ENCODE results near the gene ATIC. TPM values are rescaled to one million over a fixed set of nuclear protein-coding genes. Genes with fewer than 3 reads are reported as not detected.

Gene ATIC
- total and polyA plus RNA-seq, 2 donors (not counting 1 experiment from before 2014, with no cell fraction given) = 40.3 to 92.7 TPM

GRCh38 chr2:215380699-215381098 is 68.8 kb downstream of the ATIC start:
- no peak overlapping the region for H3K27ac ChIP-seq (ENCODE audit: insufficient read depth, low read length)
- H3K4me2 ChIP-seq (ENCODE audit: extremely low read depth, insufficient read depth, low read length) = no peak overlapping the region
- H3K4me3 ChIP-seq (replicated peaks in 1 of 4; ENCODE audit: control extremely low read depth in 1 of 4, insufficient read depth in 1 of 4, low read depth in 3 of 4, low read length in 4 of 4) = no peak overlapping the region
- no peak overlapping the region for H3K9ac ChIP-seq (ENCODE audit: insufficient read depth, low read length)
- no peaks in the 10 kb centered on the region for H3K4me1 ChIP-seq (ENCODE audit: control insufficient read depth, extremely low read depth, insufficient read depth, low read length)
- H4K20me1 ChIP-seq (ENCODE audit: control insufficient read depth, extremely low read depth, insufficient read depth, low read length) = no peaks in the 10 kb centered on the region
- no peak for DNase-seq (ENCODE audit: low read depth in 2 of 2)
- peaks cover 5% of the 10 kb centered on the region for H3K79me2 ChIP-seq (ENCODE audit: control insufficient read depth, insufficient read depth, low read length)
- H3K36me3 ChIP-seq (ENCODE audit: control insufficient read depth, insufficient read depth, low read length) = peaks cover 37% of the 10 kb centered on the region
- no peak overlapping the region for H2AFZ ChIP-seq (ENCODE audit: low read length)
- TF ChIP-seq CTCF (conservative IDR thresholded peaks at IDR 0.05 in 1 of 2, IDR thresholded peaks at IDR 0.05 in 1 of 2; ENCODE audit: low read depth in 1 of 2, low read length in 2 of 2) (no peak), EZH2 (IDR thresholded peaks at IDR 0.05; ENCODE audit: low read length, missing control alignments) (no peak)
- H3K9me3 ChIP-seq (ENCODE audit: control insufficient read depth, insufficient read depth, low read depth, low read length) = no peaks in the 10 kb centered on the region
- H3K27me3 ChIP-seq (ENCODE audit: control insufficient read depth, insufficient read depth, low read length) = no peaks in the 10 kb centered on the region

GRCh38 chr2:215382011-215382410 is 70.2 kb downstream of the ATIC start:
- Histone ChIP-seq H3K4me3 (replicated peaks in 1 of 4; ENCODE audit: control extremely low read depth in 1 of 4, insufficient read depth in 1 of 4, low read depth in 3 of 4, low read length in 4 of 4) (no peak overlapping the region), H3K79me2 (ENCODE audit: control insufficient read depth, insufficient read depth, low read length) (peaks cover 2% of the 10 kb centered on the region), H3K27ac (ENCODE audit: insufficient read depth, low read length) (no peak overlapping the region), H4K20me1 (ENCODE audit: control insufficient read depth, extremely low read depth, insufficient read depth, low read length) (no peaks in the 10 kb centered on the region), H3K9ac (ENCODE audit: insufficient read depth, low read length) (no peak overlapping the region), H3K9me3 (ENCODE audit: control insufficient read depth, insufficient read depth, low read depth, low read length) (no peaks in the 10 kb centered on the region), H3K27me3 (ENCODE audit: control insufficient read depth, insufficient read depth, low read length) (no peaks in the 10 kb centered on the region), H3K4me2 (ENCODE audit: extremely low read depth, insufficient read depth, low read length) (no peak overlapping the region), H2AFZ (ENCODE audit: low read length) (no peak overlapping the region), H3K4me1 (ENCODE audit: control insufficient read depth, extremely low read depth, insufficient read depth, low read length) (no peaks in the 10 kb centered on the region), H3K36me3 (ENCODE audit: control insufficient read depth, insufficient read depth, low read length) (peaks cover 37% of the 10 kb centered on the region)
- TF ChIP-seq EZH2 (IDR thresholded peaks at IDR 0.05; ENCODE audit: low read length, missing control alignments) (no peak), CTCF (conservative IDR thresholded peaks at IDR 0.05 in 1 of 2, IDR thresholded peaks at IDR 0.05 in 1 of 2; ENCODE audit: low read depth in 1 of 2, low read length in 2 of 2) (no peak)
- no peak for DNase-seq (ENCODE audit: low read depth in 2 of 2)

- Histone ChIP-seq H2AFZ (ENCODE audit: low read length) (no peak overlapping the region), H3K36me3 (ENCODE audit: control insufficient read depth, insufficient read depth, low read length) (peaks cover 35% of the 10 kb centered on the region), H3K9ac (ENCODE audit: insufficient read depth, low read length) (no peak overlapping the region), H3K27me3 (ENCODE audit: control insufficient read depth, insufficient read depth, low read length) (no peaks in the 10 kb centered on the region), H3K4me2 (ENCODE audit: extremely low read depth, insufficient read depth, low read length) (no peak overlapping the region), H4K20me1 (ENCODE audit: control insufficient read depth, extremely low read depth, insufficient read depth, low read length) (no peaks in the 10 kb centered on the region), H3K9me3 (ENCODE audit: control insufficient read depth, insufficient read depth, low read depth, low read length) (no peaks in the 10 kb centered on the region), H3K4me3 (replicated peaks in 1 of 4; ENCODE audit: control extremely low read depth in 1 of 4, insufficient read depth in 1 of 4, low read depth in 3 of 4, low read length in 4 of 4) (no peak overlapping the region), H3K4me1 (ENCODE audit: control insufficient read depth, extremely low read depth, insufficient read depth, low read length) (no peaks in the 10 kb centered on the region), H3K27ac (ENCODE audit: insufficient read depth, low read length) (no peak overlapping the region), H3K79me2 (ENCODE audit: control insufficient read depth, insufficient read depth, low read length) (peaks cover 2% of the 10 kb centered on the region)
- DNase-seq (ENCODE audit: low read depth in 2 of 2) = no peak
- TF ChIP-seq EZH2 (IDR thresholded peaks at IDR 0.05; ENCODE audit: low read length, missing control alignments) = no peak
- no peak for TF ChIP-seq CTCF (conservative IDR thresholded peaks at IDR 0.05 in 1 of 2, IDR thresholded peaks at IDR 0.05 in 1 of 2; ENCODE audit: low read depth in 1 of 2, low read length in 2 of 2)
These were observed 70.6 kb downstream of the ATIC start for GRCh38 chr2:215382480-215382879.
